Loucy (cell line): ENCODE data around the gene PGK2.

Source experiments
- EZH2phosphoT487 ChIP-seq: fragments of 200-600 bp; IDR thresholded peaks from 2 replicates; pipeline ENCODE4 v1.6.1; 2018; ENCODE audit warnings: antibody characterized with exemption, mild to moderate bottlenecking, moderate library complexity, borderline replicate concordance
- TF ChIP-seq, protein P1 (sequence below): fragments of 200-600 bp; sonication (generic); conservative IDR thresholded peaks from 2 replicates; pipeline ENCODE4 v1.5.1; 2014; ENCODE audit warnings: mild to moderate bottlenecking, antibody characterized with exemption, low read length

DNA sequence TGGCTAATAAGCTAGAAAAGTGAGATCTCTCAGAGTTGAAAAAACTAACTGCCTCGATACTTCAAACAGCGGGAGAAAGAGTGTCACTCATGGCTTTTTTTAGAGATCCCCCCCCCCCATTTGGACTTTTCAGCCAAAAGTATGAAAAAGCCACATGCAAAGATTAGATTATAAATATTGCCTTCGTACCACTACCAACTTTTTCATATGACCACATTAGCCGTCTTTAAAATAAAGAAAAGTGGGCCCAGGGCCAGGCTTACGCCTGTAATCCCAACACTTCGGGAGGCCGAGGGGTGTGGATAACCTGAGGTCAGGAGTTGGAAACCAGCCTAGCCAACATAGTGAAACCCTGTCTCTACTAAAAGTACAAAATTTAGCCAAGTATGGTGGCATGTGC is 4.4 kb downstream of the PGK2 start:
- TF ChIP-seq, protein P1, sequence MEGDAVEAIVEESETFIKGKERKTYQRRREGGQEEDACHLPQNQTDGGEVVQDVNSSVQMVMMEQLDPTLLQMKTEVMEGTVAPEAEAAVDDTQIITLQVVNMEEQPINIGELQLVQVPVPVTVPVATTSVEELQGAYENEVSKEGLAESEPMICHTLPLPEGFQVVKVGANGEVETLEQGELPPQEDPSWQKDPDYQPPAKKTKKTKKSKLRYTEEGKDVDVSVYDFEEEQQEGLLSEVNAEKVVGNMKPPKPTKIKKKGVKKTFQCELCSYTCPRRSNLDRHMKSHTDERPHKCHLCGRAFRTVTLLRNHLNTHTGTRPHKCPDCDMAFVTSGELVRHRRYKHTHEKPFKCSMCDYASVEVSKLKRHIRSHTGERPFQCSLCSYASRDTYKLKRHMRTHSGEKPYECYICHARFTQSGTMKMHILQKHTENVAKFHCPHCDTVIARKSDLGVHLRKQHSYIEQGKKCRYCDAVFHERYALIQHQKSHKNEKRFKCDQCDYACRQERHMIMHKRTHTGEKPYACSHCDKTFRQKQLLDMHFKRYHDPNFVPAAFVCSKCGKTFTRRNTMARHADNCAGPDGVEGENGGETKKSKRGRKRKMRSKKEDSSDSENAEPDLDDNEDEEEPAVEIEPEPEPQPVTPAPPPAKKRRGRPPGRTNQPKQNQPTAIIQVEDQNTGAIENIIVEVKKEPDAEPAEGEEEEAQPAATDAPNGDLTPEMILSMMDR: no peak
- no peak for TF ChIP-seq EZH2phosphoT487
